HEK293 (cell line): ENCODE results near the gene FSIP1.

ENCODE experiments used
- KLF10 ChIP-seq: fragments of 450-650 bp; IDR thresholded peaks from 2 replicates; pipeline ENCODE4 v1.5.1; 2018; ENCODE audit warnings: missing biosample characterization, mild to moderate bottlenecking, missing genetic modification characterization
- KLF8 ChIP-seq: fragments of 450-650 bp; formaldehyde crosslinking; IDR thresholded peaks from 2 replicates; pipeline ENCODE4 v1.5.1; 2016; ENCODE audit warnings: missing biosample characterization, missing genetic modification characterization
- REPIN1 ChIP-seq: fragments of 450-650 bp; formaldehyde crosslinking; IDR thresholded peaks from 2 replicates; pipeline ENCODE4 v1.5.1; 2017; ENCODE audit warnings: missing biosample characterization, missing genetic modification characterization, low read depth
- SETDB1 ChIP-seq: IDR thresholded peaks from one replicate; pipeline ENCODE4 v1.6.1; 2017; ENCODE audit warnings: mild to moderate bottlenecking, low read length, moderate library complexity, mixed read lengths; ENCODE audit not compliant: insufficient read length
- SP2 ChIP-seq: fragments of 450-650 bp; formaldehyde crosslinking; IDR thresholded peaks from 2 replicates; pipeline ENCODE4 v1.5.1; 2016; ENCODE audit warnings: missing biosample characterization, missing genetic modification characterization
- ZBTB8A ChIP-seq: fragments of 450-650 bp; formaldehyde crosslinking; IDR thresholded peaks from 2 replicates; pipeline ENCODE4 v1.5.1; 2016; ENCODE audit warnings: missing biosample characterization, missing genetic modification characterization
- ZNF114 ChIP-seq: fragments of 450-650 bp; formaldehyde crosslinking; IDR thresholded peaks from 2 replicates; pipeline ENCODE4 v1.5.0; 2017; ENCODE audit warnings: missing biosample characterization, missing genetic modification characterization
- ZNF133 ChIP-seq: fragments of 450-650 bp; formaldehyde crosslinking; IDR thresholded peaks from 2 replicates; pipeline ENCODE4 v1.5.1; 2016; ENCODE audit warnings: missing biosample characterization, missing genetic modification characterization
- ZNF138 ChIP-seq: fragments of 450-650 bp; formaldehyde crosslinking; IDR thresholded peaks from 2 replicates; pipeline ENCODE4 v1.5.1; 2016; ENCODE audit warnings: missing biosample characterization, missing genetic modification characterization, borderline replicate concordance
- ZNF184 ChIP-seq: fragments of 450-650 bp; IDR thresholded peaks from 2 replicates; pipeline ENCODE4 v1.5.1; 2018; ENCODE audit warnings: missing biosample characterization, mild to moderate bottlenecking, missing genetic modification characterization
- ZNF239 ChIP-seq: fragments of 450-650 bp; formaldehyde crosslinking; IDR thresholded peaks from 2 replicates; pipeline ENCODE4 v1.5.1; 2016; ENCODE audit warnings: missing biosample characterization, missing genetic modification characterization
- ZNF266 ChIP-seq: fragments of 450-650 bp; formaldehyde crosslinking; IDR thresholded peaks from 2 replicates; pipeline ENCODE4 v1.5.1; 2016; ENCODE audit warnings: missing biosample characterization, missing genetic modification characterization, low read depth
- ZNF354C ChIP-seq: fragments of 450-650 bp; formaldehyde crosslinking; IDR thresholded peaks from 2 replicates; pipeline ENCODE4 v1.5.1; 2016; ENCODE audit warnings: missing biosample characterization, missing genetic modification characterization, low read depth, borderline replicate concordance
- ZNF423 ChIP-seq: fragments of 450-650 bp; formaldehyde crosslinking; IDR thresholded peaks from 2 replicates; pipeline ENCODE4 v1.5.1; 2016; ENCODE audit warnings: missing biosample characterization, missing genetic modification characterization
- ZNF426 ChIP-seq: fragments of 450-650 bp; formaldehyde crosslinking; IDR thresholded peaks from 2 replicates; pipeline ENCODE4 v1.5.1; 2017; ENCODE audit warnings: missing biosample characterization, missing genetic modification characterization, mild to moderate bottlenecking, inconsistent platforms, moderate library complexity
- ZNF529 ChIP-seq: fragments of 450-650 bp; formaldehyde crosslinking; IDR thresholded peaks from 2 replicates; pipeline ENCODE4 v1.5.1; 2017; ENCODE audit warnings: missing genetic modification characterization, missing biosample characterization; ENCODE audit not compliant: insufficient replicate concordance
- ZNF555 ChIP-seq: fragments of 450-650 bp; formaldehyde crosslinking; conservative IDR thresholded peaks from 2 replicates; pipeline ENCODE4 v1.5.1; 2017; ENCODE audit warnings: missing biosample characterization, mild to moderate bottlenecking, missing genetic modification characterization, inconsistent platforms
- ZNF623 ChIP-seq: fragments of 450-650 bp; formaldehyde crosslinking; IDR thresholded peaks from 2 replicates; pipeline ENCODE4 v1.5.1; 2016; ENCODE audit warnings: missing biosample characterization, missing genetic modification characterization
- ZNF76 ChIP-seq: fragments of 450-650 bp; formaldehyde crosslinking; IDR thresholded peaks from 2 replicates; pipeline ENCODE4; 2016; ENCODE audit warnings: low read depth, missing biosample characterization, missing genetic modification characterization, borderline replicate concordance
- ZNF776 ChIP-seq: fragments of 450-650 bp; formaldehyde crosslinking; IDR thresholded peaks from 2 replicates; pipeline ENCODE4 v1.5.0; 2017; ENCODE audit warnings: missing biosample characterization, missing genetic modification characterization, borderline replicate concordance
- TF ChIP-seq, protein P1 (sequence below): fragments of 450-650 bp; formaldehyde crosslinking; IDR thresholded peaks from 2 replicates; pipeline ENCODE4 v1.5.1; 2016; ENCODE audit warnings: missing biosample characterization, missing genetic modification characterization
- TF ChIP-seq, protein P2 (sequence below): fragments of 450-650 bp; formaldehyde crosslinking; IDR thresholded peaks from 2 replicates; pipeline ENCODE4 v1.5.1; 2016; ENCODE audit warnings: missing biosample characterization, missing genetic modification characterization
- TF ChIP-seq, protein P3 (sequence below): fragments of 450-650 bp; formaldehyde crosslinking; IDR thresholded peaks from 2 replicates; pipeline ENCODE4; 2016; ENCODE audit warnings: missing biosample characterization, missing genetic modification characterization
- TF ChIP-seq, protein P4 (sequence below): fragments of 450-650 bp; formaldehyde crosslinking; IDR thresholded peaks from 2 replicates; pipeline ENCODE4 v1.5.1; 2016; ENCODE audit warnings: missing biosample characterization, missing genetic modification characterization
- TF ChIP-seq, protein P5 (sequence below): fragments of 450-650 bp; formaldehyde crosslinking; IDR thresholded peaks from 2 replicates; pipeline ENCODE4 v1.5.1; 2016; ENCODE audit warnings: missing biosample characterization, missing genetic modification characterization
- TF ChIP-seq, protein P6 (sequence below): fragments of 450-650 bp; formaldehyde crosslinking; IDR thresholded peaks from 2 replicates; pipeline ENCODE4 v1.5.1; 2016; ENCODE audit warnings: missing biosample characterization, missing genetic modification characterization
- TF ChIP-seq, protein P7 (sequence below): fragments of 450-650 bp; formaldehyde crosslinking; IDR thresholded peaks from 2 replicates; pipeline ENCODE4 v1.5.1; 2016; ENCODE audit warnings: missing biosample characterization, missing genetic modification characterization

Gene FSIP1

DNA sequence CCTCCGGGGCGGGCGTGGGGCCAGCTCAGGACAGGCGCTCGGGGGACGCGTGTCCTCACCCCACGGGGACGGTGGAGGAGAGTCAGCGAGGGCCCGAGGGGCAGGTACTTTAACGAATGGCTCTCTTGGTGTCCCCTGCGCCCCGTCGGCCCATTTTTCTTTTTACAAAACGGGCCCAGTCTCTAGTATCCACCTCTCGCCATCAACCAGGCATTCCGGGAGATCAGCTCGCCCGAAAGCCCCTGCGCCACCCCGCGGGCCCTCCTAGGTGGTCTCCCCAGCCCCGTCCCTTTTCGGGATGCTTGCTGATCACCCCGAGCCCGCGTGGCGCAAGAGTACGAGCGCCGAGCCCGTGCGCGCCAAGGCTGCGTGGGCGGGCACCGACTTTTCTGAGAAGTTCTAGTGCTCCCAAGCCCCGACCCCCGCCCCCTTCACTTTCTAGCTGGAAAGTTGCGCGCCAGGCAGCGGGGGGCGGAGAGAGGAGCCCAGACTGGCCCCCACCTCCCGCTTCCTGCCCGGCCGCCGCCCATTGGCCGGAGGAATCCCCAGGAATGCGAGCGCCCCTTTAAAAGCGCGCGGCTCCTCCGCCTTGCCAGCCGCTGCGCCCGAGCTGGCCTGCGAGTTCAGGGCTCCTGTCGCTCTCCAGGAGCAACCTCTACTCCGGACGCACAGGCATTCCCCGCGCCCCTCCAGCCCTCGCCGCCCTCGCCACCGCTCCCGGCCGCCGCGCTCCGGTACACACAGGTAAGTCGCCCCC is 202.0 kb downstream of the FSIP1 start, which contains the start of gene THBS1 (continued):
- TF ChIP-seq, protein P1, sequence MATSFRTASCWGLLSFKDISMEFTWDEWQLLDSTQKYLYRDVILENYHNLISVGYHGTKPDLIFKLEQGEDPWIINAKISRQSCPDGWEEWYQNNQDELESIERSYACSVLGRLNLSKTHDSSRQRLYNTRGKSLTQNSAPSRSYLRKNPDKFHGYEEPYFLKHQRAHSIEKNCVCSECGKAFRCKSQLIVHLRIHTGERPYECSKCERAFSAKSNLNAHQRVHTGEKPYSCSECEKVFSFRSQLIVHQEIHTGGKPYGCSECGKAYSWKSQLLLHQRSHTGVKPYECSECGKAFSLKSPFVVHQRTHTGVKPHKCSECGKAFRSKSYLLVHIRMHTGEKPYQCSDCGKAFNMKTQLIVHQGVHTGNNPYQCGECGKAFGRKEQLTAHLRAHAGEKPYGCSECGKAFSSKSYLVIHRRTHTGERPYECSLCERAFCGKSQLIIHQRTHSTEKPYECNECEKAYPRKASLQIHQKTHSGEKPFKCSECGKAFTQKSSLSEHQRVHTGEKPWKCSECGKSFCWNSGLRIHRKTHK (tag by site-specific recombination): no peak
- TF ChIP-seq, protein P2, sequence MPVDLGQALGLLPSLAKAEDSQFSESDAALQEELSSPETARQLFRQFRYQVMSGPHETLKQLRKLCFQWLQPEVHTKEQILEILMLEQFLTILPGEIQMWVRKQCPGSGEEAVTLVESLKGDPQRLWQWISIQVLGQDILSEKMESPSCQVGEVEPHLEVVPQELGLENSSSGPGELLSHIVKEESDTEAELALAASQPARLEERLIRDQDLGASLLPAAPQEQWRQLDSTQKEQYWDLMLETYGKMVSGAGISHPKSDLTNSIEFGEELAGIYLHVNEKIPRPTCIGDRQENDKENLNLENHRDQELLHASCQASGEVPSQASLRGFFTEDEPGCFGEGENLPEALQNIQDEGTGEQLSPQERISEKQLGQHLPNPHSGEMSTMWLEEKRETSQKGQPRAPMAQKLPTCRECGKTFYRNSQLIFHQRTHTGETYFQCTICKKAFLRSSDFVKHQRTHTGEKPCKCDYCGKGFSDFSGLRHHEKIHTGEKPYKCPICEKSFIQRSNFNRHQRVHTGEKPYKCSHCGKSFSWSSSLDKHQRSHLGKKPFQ: no peak
- TF ChIP-seq SP2 (tag by site-specific recombination) (peak; percentile 51), ZNF776 (no peak), ZNF138 (tag by site-specific recombination) (no peak), ZNF114 (tag by site-specific recombination) (no peak), ZNF184 (tag by site-specific recombination) (no peak), ZNF623 (tag by site-specific recombination) (no peak), REPIN1 (tag by site-specific recombination) (no peak), SETDB1 (no peak), ZBTB8A (tag by site-specific recombination) (peak; percentile 43; the same call in 1 of the 2 replicates), ZNF266 (no peak), ZNF423 (tag by site-specific recombination) (no peak), ZNF426 (no peak), ZNF555 (no peak), ZNF354C (tag by site-specific recombination) (no peak), ZNF76 (peak; percentile 42; the same call in 1 of the 2 replicates), ZNF239 (tag by site-specific recombination) (no peak), KLF8 (tag by site-specific recombination) (no peak), KLF10 (no peak), ZNF529 (tag by site-specific recombination) (no peak), ZNF133 (tag by site-specific recombination) (no peak)
- TF ChIP-seq, protein P3, sequence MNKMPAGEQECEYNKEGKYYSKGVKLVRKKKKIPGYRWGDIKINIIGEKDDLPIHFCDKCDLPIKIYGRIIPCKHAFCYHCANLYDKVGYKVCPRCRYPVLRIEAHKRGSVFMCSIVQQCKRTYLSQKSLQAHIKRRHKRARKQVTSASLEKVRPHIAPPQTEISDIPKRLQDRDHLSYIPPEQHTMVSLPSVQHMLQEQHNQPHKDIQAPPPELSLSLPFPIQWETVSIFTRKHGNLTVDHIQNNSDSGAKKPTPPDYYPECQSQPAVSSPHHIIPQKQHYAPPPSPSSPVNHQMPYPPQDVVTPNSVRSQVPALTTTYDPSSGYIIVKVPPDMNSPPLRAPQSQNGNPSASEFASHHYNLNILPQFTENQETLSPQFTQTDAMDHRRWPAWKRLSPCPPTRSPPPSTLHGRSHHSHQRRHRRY (tag by site-specific recombination): no peak
- TF ChIP-seq, protein P4, sequence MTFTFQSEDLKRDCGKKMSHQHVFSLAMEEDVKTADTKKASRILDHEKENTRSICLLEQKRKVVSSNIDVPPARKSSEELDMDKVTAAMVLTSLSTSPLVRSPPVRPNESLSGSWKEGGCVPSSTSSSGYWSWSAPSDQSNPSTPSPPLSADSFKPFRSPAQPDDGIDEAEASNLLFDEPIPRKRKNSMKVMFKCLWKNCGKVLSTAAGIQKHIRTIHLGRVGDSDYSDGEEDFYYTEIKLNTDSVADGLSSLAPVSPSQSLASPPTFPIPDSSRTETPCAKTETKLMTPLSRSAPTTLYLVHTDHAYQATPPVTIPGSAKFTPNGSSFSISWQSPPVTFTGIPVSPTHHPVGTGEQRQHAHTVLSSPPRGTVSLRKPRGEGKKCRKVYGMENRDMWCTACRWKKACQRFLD: no peak
- TF ChIP-seq, protein P5, sequence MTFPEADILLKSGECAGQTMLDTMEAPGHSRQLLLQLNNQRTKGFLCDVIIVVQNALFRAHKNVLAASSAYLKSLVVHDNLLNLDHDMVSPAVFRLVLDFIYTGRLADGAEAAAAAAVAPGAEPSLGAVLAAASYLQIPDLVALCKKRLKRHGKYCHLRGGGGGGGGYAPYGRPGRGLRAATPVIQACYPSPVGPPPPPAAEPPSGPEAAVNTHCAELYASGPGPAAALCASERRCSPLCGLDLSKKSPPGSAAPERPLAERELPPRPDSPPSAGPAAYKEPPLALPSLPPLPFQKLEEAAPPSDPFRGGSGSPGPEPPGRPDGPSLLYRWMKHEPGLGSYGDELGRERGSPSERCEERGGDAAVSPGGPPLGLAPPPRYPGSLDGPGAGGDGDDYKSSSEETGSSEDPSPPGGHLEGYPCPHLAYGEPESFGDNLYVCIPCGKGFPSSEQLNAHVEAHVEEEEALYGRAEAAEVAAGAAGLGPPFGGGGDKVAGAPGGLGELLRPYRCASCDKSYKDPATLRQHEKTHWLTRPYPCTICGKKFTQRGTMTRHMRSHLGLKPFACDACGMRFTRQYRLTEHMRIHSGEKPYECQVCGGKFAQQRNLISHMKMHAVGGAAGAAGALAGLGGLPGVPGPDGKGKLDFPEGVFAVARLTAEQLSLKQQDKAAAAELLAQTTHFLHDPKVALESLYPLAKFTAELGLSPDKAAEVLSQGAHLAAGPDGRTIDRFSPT (tag by site-specific recombination): no peak
- TF ChIP-seq, protein P6, sequence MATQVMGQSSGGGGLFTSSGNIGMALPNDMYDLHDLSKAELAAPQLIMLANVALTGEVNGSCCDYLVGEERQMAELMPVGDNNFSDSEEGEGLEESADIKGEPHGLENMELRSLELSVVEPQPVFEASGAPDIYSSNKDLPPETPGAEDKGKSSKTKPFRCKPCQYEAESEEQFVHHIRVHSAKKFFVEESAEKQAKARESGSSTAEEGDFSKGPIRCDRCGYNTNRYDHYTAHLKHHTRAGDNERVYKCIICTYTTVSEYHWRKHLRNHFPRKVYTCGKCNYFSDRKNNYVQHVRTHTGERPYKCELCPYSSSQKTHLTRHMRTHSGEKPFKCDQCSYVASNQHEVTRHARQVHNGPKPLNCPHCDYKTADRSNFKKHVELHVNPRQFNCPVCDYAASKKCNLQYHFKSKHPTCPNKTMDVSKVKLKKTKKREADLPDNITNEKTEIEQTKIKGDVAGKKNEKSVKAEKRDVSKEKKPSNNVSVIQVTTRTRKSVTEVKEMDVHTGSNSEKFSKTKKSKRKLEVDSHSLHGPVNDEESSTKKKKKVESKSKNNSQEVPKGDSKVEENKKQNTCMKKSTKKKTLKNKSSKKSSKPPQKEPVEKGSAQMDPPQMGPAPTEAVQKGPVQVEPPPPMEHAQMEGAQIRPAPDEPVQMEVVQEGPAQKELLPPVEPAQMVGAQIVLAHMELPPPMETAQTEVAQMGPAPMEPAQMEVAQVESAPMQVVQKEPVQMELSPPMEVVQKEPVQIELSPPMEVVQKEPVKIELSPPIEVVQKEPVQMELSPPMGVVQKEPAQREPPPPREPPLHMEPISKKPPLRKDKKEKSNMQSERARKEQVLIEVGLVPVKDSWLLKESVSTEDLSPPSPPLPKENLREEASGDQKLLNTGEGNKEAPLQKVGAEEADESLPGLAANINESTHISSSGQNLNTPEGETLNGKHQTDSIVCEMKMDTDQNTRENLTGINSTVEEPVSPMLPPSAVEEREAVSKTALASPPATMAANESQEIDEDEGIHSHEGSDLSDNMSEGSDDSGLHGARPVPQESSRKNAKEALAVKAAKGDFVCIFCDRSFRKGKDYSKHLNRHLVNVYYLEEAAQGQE (tag by site-specific recombination): no peak
- TF ChIP-seq, protein P7, sequence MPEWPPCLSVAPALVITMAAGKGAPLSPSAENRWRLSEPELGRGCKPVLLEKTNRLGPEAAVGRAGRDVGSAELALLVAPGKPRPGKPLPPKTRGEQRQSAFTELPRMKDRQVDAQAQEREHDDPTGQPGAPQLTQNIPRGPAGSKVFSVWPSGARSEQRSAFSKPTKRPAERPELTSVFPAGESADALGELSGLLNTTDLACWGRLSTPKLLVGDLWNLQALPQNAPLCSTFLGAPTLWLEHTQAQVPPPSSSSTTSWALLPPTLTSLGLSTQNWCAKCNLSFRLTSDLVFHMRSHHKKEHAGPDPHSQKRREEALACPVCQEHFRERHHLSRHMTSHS: no peak
